Kidney (tissue), 14 donors: ENCODE results near the gene COL23A1. TPM values are rescaled to one million over a fixed set of nuclear protein-coding genes. Genes with fewer than 3 reads are reported as not detected.
"Not testable (repeated sequence)": the region's sequence is repeated elsewhere in the genome, so short reads cannot be mapped to it uniquely, and the experiment has no call there.

Source experiments
- DNase-seq, 5 donors: peaks; one replicate each; pipeline ENCODE4 v3.0.0-alpha.2; 2013 to 2020
- FAIRE-seq: peaks from 2 replicates; lab custom pipeline; 2012; peaks lifted over from hg19 to GRCh38; lab: Jason Lieb, UNC
- H3K27ac ChIP-seq, 2 donors: one replicate each; pipeline ENCODE4 v1.7.0; 2013; ENCODE audit warnings: low read depth in 2 of 2, low read length in 2 of 2, inconsistent platforms in 1 of 2
- H3K27me3 ChIP-seq: one replicate; pipeline ENCODE4 v1.7.1; 2013; ENCODE audit warnings: low read length, inconsistent platforms; ENCODE audit not compliant: control insufficient read depth, insufficient read depth
- H3K36me3 ChIP-seq, 3 donors: one replicate each; pipeline versions ENCODE4 v1.7.0 to v1.7.1; 2013; ENCODE audit warnings: low read length in 3 of 3, control low read depth in 1 of 3, inconsistent platforms in 1 of 3; ENCODE audit not compliant: insufficient read depth in 3 of 3, control insufficient read depth in 2 of 3
- H3K4me1 ChIP-seq, 3 donors: one replicate each; pipeline versions ENCODE4 v1.7.0 to v1.7.1; 2013; ENCODE audit warnings: low read length in 3 of 3, inconsistent platforms in 1 of 3, low read depth in 1 of 3; ENCODE audit not compliant: control insufficient read depth in 2 of 3, insufficient read depth in 2 of 3
- H3K4me3 ChIP-seq, 3 donors: one replicate each; pipeline versions ENCODE4 v1.7.0 to v1.8.1; 2013; ENCODE audit warnings: low read length in 3 of 3, control low read depth in 1 of 3, inconsistent platforms in 1 of 3
- H3K9ac ChIP-seq, 3 donors: one replicate each; pipeline versions ENCODE4 v1.7.0 to v1.7.1; 2013; ENCODE audit warnings: low read length in 3 of 3, control low read depth in 1 of 3, inconsistent platforms in 1 of 3
- H3K9me3 ChIP-seq, 3 donors: one replicate each; pipeline versions ENCODE4 v1.7.0 to v1.7.1; 2013; ENCODE audit warnings: low read length in 3 of 3, control low read depth in 1 of 3, inconsistent platforms in 1 of 3; ENCODE audit not compliant: control insufficient read depth in 2 of 3, insufficient read depth in 1 of 3
- CTCF ChIP-seq: IDR thresholded peaks from 3 replicates; pipeline ENCODE4 v1.5.1; 2012; ENCODE audit warnings: mild to moderate bottlenecking, moderate library complexity, borderline replicate concordance; ENCODE audit not compliant: insufficient read depth; ENCODE audit errors: extremely low read depth
- intact Hi-C: fragments of 100-400 bp; cut with DNase I; formaldehyde crosslinking; loops from one replicate; pipeline ENCODE4 v1.11.1; 2022
- polyA plus RNA-seq: library from polyadenylated mRNA; stranded (reverse); fragments of 350-450 nt; fragmentation: Illumina TruSeq; extraction: RNeasy Lipid Tissue Mini Kit (QIAGEN cat#74804); gene quantifications from one replicate; pipeline ENCODE4 v1.2.3, GENCODE V29; 2014; ENCODE audit warnings: low read depth, low replicate concordance; ENCODE audit not compliant: insufficient read depth
- total RNA-seq: library from RNA; stranded (reverse); fragmentation: NEBNext Ultra II Directional; extraction: Animal tissue kit (Norgen Biotek cat#: 25700); gene quantifications from one replicate; pipeline ENCODE4 v1.2.1, GENCODE V29; 2021
- donor health status: control.
- donor health status: control.
- donor health status: control.
- donor health status: control.
- donor health status: control.
- donor health status: DM: yes; HTN: yes; CAD: no.
- donor health status: Normal renal cell carcinoma (clear cell type).

The COL23A1 gene
- total and polyA plus RNA-seq, 2 donors from 2014 or later: 4.1 to 8.7 TPM

- no peaks in the 10 kb centered on the region for H3K36me3 ChIP-seq
- peaks cover 4% of the 10 kb centered on the region for H3K27me3 ChIP-seq
- no peak overlapping the region for H3K27ac ChIP-seq
- FAIRE-seq: no peak
- H3K9ac ChIP-seq: no peak overlapping the region
- no peaks in the 10 kb centered on the region for H3K9me3 ChIP-seq
- no peak for TF ChIP-seq CTCF
- intact Hi-C loops: no loop called here
- peak in 1 of 5 donors; percentile 19 for DNase-seq
- H3K4me1 ChIP-seq: peaks cover 0 to 4% (median 4%) of the 10 kb centered on the region in 3 donors
- H3K4me3 ChIP-seq: no peak overlapping the region
Measured at GRCh38 chr5:178586396-178586795, 3.8 kb downstream of the COL23A1 start.

GRCh38 chr5:178585421-178585820, 4.8 kb downstream of the COL23A1 start:
- H3K27me3 ChIP-seq, H3K9ac ChIP-seq: not testable (repeated sequence)
- peak in 4 of 5 donors; percentile 35 to 95 (median 78) for DNase-seq

GRCh38 chr5:178583279-178583678, 6.9 kb downstream of the COL23A1 start:
- intact Hi-C loops: no loop called here
- Histone ChIP-seq H3K27me3 (no peaks in the 10 kb centered on the region), H3K36me3 (no peaks in the 10 kb centered on the region), H3K9ac (no peak overlapping the region), H3K9me3 (no peaks in the 10 kb centered on the region), H3K27ac (no peak overlapping the region), H3K4me1 (peaks cover 0 to 4% (median 0%) of the 10 kb centered on the region in 3 donors), H3K4me3 (no peak overlapping the region)
- FAIRE-seq (no peak), DNase-seq (no peak)
- no peak for TF ChIP-seq CTCF

More at GRCh38 chr5:178585421-178585820, 4.8 kb downstream of the COL23A1 start:
- H3K36me3 ChIP-seq, H3K4me1 ChIP-seq, H3K27ac ChIP-seq, H3K4me3 ChIP-seq, FAIRE-seq, intact Hi-C loops, H3K9me3 ChIP-seq: not testable (repeated sequence)

GRCh38 chr5:178582291-178582690, 7.9 kb downstream of the COL23A1 start:
- H3K9ac ChIP-seq: no peak overlapping the region
- intact Hi-C loops: no loop called here
- no peak overlapping the region for H3K27ac ChIP-seq
- TF ChIP-seq CTCF: no peak
- H3K27me3 ChIP-seq: peaks cover 2% of the 10 kb centered on the region
- DNase-seq: peak in 1 of 5 donors; percentile 23
- H3K36me3 ChIP-seq: no peaks in the 10 kb centered on the region
- H3K4me1 ChIP-seq: peaks cover 0 to 4% (median 4%) of the 10 kb centered on the region in 3 donors
- no peak overlapping the region for H3K4me3 ChIP-seq
- peaks cover 0 to 2% (median 0%) of the 10 kb centered on the region in 3 donors for H3K9me3 ChIP-seq
- no peak for FAIRE-seq
